GM21576 (cell line): ENCODE results near the gene MRPL34.

Source experiments
- ATAC-seq: cut with Tn5 transposase; IDR thresholded peaks from one replicate; pipeline ENCODE4 v1.9.1; 2021; ENCODE audit warnings: mild to moderate bottlenecking, moderate library complexity; ENCODE audit not compliant: unreplicated experiment

MRPL34 gene

DNA sequence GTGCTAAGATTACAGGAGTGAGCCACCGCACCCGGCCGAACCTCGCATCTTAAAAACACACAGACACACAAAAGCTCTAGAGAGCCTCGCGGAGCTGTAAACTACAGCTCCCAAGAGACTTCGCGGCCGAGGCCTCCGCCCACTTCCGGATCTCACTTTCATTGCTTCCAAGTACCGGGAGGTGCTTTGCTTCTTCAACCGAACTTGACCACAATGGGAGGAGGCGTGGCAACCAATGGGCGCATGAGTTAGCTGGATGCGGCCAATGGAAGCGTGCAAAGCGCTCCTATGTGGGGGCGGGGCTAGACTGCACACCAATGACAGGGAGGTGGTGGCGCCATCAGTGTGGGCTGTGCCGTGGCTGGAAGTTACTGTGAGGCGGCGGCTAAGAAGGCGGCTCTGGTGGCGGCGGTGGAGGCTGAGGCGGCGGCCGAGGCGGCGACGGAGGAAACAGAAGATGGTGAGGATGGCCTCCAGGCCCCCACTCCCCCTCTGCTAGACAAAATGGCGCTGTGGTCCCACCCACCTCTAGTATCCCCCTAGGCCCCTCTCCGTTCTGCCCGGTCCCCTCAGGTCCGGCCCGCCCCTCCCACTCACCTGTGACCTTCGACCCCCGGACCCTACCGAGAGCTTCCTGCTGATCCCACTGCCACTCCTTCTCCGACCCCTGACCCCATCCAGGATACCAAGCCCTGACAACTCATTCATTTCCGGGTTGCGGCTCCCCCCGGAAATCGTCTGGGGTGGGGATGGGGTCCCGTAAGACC, 3.7 kb downstream of the MRPL34 start, which contains the start of gene DDA1:
TSS of gene DDA1 (plus strand) at position 366 of the 767 bp plus-strand sequence. CDS start at position 458, 92 bp downstream.
- ATAC-seq, result peak; percentile 60

DNA sequence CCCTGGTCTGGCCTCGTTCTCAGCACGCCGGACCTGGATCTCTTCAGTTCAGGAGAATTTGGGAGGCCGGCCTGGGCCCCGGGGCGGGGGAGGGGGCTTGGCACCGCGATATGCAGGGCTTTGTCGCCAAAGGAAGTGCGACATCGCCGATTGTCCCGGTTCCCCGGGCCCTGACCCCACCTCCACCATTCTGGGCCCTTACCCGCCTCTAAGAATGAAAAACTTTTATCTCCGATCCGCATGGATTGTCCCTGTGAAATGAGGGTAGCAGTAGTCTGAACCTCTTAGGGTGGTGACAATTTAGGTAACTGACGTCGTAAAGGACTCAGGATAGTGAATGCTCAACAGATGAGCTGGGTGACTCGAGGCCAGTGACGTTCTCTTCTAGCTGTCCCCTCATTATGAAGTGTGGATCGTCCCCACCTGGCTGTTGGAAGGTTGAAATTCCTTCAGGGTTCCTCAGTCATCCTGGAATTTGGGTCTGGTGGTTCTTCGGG, 4.3 kb downstream of the MRPL34 start:
- no peak for ATAC-seq

DNA sequence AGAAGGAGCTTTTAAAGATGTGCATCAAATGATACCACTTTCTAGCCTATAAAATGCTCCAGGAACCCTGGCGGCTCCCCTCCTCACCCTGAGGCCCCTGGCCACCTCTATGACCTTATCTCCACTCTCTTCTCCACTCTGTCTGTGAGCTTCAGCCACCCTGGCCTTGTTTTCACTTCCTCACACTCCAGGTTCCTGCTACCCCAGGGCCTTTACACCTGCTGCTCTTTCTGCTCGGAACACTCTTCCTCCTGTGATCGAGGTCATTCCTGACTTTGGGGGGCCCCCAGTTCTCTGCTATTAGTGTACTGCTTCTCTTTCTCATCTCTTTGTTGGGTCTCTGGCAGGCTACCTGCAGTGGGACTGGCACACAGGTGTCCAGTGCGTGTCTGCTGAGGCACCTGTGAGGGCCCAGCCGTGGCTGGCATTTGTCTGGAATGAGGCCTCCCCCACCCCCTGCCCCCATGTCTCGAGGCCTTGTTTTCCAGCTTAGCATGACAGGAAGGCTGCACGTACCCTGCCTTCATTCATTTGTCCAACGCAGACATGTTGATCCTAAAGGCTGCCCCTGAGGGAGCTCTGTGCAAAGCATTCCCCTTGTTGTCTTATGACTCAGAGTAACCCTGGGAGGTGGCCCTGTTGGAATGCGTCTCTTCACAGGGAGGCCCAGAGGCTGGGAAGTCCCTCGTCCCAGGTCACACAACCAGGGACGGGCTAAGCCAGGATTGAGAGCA, 6.0 kb downstream of the MRPL34 start:
- ATAC-seq, result no peak

DNA sequence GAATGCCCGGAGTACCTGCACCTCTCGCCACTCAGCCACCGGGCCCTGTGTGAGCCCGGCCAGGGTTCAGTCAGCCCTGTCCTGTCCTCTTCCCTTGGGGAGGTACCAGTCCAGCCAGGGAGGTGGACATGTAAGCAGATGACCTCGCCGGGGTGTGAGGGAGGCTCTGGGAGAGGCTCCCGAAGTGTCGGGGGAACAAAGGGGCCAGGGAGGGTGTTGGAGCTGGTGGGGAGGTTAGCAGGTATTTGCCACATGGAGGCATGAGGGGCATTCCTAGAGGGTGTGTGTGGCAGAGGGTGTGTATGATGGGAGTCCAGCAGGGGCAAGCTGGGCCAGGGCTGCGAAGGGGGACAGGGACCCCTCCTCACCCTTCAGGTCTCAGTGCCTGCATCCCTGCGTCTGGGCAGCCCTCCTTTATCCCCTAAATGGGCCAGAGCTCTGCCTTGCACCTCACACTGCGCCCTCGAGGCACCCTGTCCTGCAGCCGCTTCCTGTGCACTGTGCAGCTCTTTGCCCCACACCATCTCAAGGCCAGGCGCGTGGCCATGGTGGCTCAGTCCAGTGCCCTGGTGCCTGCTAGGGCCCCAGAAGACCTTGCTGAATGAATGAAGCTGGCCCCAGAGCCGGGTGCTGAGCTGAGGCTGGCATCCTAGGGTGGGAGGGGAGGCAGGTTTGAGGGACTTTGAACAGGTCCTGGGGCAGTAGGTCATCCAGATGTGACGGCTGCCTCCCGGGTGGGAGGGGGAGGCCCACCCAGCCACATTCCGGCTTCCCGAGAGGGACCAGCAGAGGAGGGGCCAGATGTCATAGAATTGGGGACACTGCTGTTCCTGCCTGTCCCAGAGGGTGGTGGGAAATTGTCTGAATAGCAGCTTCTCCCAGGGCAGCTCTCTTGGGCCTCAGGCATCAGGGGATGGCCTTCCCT, 6.8 kb downstream of the MRPL34 start:
- no peak for ATAC-seq

DNA sequence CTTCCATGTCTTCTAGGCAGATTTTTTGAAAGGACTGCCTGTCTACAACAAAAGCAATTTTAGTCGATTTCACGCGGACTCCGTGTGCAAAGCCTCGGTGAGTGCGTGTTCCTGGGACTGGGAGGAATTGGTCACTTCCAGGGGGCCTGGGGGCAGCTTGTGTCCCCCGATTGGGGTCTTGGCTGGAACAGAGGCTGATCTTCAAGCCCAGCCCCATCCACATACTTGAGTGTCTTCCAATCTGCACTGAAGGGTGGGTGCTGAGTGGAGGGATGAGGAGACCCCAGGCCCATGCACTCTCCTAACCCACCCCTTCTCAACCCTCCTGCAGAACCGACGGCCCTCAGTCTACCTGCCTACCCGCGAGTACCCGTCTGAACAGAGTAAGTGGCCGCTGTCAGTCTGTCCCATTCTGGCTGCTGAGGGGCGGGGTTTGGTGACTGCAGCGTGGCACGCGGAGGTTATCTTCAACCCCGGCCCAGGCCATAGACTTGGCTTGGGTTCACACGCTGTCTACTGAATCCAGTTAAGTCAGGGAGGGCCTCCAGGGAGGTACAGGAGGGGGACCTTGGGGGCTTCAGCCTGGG, 8.4 kb downstream of the MRPL34 start:
- no peak for ATAC-seq

DNA sequence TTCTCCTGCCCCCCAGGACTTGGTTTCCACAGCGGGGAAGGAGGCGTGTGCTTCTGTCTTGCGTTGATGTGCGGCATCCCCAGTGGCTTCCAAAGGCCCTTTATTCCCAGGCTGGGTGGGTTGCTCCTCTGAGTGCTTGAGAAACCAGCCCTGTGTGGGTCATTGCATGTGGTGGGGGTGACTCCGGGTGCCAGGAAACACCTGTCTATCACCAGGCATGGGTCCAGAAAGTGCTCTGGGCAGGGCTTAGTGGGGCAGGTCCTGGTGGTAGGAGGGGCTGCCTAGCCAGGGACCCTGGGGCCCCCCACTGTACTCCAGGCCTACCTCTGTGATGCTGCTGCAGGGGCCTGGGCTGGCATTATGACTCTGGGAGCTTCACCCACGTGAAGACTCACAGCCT, 13.3 kb downstream of the MRPL34 start:
- no peak for ATAC-seq

DNA sequence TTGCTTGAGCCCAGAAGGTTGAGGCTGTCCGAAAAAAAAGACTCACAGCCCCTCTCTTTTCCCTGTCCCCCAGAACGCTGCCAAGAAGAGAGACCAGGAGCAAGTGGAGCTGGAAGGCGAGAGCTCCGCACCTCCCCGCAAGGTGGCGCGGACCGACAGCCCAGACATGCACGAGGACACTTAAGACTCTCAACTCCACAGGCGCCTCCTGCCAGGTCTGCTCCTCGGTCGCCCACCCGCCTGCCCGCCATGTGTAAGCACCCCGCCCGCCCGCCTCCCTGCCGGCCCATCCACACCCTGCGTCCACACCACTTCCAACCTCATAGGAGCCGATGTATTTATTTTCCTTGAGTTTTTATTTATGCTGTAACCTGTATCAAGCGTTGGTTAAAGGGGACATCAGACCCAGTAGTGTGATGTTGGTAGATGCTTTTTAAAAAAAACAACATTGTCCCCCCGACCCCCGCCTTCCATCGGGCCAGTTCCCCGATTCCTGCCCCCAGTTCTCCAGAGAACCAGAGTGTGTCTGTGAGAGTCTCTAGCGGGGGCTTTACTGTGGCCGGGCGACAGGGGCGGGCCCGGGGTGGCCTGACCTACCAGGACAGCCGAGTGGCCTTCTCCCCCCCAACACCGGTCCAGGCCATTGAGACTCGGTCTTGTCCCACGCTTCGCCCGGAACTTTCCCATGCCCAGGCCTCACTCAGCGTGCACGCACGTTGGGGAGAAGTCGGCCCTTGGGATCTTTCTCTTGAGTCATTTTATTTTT, 14.0 kb downstream of the MRPL34 start:
- no peak for ATAC-seq

DNA sequence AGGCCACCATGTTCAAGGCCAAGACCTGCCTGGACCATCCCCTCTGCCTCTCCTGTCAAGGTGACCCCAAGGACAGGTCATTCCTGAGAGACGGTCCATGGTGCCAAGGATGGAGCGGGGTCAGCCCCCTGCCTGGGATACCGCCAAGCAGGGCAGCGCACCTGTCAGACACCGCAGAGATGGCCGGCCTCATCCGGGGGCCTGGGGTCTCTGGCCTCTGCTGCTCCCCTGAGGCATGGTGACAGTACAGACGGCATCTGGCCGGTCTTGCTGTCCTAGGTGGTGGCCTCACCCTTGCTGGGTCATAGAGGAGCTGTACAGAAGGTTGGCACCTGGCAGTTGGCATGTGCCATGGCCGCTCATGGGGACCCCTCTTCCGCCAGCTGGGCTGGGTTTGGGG, 14.8 kb downstream of the MRPL34 start:
- no peak for ATAC-seq

DNA sequence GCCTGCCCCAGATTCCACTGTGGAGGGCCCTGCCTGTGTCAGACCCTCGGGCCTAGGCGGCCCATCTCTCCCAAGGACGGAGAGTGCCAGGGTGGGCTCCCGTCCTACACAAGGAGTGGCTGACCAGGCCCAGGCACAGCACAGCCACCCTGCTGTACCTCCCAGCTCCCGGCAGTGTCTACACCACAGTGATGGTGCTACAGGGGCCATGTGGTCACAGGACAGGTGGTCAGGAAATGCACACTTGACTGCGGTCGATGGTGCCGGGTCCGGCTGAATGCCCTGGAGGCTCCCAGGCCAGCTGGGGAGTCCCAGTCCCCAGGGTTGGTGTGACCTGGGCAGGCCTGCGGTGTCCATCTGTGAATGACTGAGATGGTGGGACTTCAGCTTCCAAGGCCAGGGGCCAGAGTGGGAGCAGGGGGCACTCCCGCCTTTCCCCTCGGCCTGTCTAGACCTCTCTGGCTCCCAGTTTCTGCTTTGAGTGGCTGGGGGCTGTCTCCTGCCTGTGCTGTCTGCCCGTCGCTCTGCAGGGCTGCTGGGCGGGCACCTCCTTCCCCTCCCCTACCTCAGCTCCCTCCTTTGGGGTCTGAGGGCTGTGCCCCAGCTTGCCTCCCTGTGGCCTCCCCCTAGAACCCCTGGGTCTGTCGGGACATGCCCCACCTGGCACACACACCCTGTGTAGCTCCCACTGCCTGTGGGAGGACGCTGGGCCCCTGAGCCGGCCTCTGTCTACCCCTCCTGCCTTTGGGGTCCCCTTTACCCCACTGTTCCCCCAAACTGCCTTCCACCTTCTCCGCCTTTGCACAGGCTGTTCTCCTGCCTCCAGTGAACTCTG, 16.2 kb downstream of the MRPL34 start:
- no peak for ATAC-seq

DNA sequence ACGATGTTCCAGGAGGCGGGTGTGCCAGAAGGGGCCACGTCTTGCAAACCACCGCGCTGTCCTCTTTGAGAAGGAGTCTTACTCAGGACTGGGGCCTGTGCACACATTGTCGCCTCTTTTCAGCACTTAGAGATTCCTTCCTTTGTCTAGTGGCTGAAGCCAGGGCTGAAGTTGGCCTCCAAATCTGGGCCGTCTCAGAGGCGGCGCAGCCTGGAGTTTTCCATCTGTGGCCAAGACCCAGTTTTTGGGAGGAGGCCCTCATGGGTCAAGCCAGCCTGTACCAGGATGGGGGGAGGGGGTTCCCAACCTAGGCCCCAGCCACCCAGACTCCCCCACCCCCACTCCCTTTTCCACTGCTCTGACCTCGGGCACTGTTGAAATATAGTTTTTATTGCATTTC, 17.2 kb downstream of the MRPL34 start:
- ATAC-seq, result no peak

DNA sequence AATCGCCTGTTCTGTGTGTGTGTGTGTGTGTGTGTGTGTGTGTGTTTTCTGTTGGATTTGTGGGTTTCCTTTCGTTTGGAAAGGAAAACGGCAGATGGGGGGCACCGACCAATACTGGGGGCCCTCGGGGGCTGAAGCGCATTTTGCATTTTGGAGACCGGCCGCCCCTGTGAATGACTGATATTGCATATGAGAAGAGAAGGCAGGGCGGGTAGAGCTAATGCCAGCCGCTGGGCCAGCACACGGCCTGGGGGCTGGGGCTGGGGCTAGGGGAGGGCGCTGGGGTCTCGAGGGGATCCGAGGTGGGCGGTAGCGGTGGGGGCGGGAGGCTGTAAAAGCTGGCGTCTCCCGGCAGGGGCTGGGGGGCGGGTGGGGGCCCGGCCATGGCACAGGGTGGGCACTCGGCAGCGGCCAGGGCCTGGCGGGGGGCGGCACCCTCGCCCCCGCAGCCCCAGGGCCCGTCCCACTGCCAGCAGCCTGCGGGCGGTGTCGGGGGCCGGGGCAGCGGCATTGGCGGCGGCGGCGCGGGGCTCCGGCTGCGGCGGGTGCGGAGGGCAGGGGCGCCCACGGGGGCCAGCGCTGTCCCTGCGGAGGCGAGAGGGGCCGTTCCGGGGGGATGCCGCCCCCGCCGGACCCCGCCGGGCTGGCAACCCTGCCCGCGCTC, 17.8 kb downstream of the MRPL34 start:
- ATAC-seq, result no peak

DNA sequence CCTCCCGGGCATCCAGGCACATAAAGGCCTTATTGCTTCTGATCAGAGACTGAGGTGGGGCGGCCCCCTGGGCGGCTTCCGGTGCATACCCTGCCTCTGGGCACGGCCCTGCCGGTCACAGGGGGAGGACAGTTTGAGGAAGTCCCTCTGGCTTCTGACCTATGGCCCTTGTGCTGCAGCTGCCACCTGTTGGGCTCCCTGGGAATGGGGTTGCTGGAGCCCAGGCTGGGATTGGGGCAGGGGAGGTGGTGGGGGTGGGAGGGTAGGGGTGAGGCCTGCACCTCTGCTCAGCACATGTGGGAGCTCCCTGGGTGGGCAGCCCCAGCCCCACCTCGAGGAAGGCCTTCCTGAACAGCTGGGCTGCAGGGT, 18.3 kb downstream of the MRPL34 start:
- no peak for ATAC-seq

DNA sequence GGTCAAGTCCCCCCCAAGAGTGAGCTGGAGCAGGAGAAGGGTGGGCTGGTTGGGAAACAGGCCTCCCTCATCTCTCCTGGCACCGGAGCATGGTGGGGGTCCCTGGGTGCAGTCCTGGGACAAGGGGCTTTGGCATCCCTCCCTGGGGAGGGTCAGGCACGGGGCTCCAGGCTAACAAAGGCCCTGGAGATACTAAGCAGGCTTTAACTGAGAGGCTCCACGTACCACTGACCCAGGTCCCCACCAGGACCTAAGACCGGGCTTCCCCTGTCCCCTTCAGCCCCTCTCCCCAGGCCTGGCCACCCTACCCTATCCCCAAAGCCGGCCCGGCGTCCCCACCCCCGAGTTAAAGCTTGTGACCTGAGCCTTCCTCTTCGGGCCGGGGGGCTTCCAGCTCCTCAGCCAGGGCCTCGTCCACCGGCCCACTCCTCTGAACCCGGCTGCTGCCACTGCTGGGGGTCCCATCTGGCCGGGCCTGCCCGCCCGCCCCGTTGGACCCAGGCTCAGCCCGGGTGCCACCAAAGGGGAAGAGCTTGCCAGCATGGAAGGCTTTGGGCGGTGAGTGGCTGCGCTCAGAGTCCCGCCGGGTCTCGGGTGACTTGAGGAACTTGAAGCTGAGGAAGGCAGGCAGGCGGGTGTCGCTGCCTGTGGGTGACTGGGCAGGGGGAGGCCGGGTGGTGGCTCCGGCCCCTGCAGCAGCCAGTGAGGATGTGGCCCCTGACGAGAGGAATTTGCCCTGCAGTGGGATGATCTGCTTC, 18.9 kb downstream of the MRPL34 start:
- no peak for ATAC-seq

DNA sequence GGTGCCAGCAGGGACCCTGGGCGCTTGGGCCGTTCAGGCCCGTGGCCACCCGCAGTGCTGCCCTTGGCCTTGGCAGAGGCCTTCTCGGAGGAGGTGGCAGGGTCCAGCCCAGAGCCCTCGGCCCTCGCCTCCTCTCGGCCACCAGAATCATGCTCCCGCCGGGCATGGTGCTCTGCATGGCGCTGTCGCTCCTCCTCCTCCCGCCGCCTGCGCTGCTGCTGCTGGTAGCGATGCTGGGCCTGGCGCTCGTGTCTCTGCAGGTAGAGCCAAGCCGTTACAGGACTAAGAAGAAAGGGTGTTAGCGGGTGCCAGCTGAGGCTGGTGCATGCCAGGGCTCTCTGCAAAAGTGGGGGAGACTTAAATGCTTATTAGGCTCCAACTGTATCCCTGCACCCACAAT, 19.5 kb downstream of the MRPL34 start:
- ATAC-seq, result no peak

DNA sequence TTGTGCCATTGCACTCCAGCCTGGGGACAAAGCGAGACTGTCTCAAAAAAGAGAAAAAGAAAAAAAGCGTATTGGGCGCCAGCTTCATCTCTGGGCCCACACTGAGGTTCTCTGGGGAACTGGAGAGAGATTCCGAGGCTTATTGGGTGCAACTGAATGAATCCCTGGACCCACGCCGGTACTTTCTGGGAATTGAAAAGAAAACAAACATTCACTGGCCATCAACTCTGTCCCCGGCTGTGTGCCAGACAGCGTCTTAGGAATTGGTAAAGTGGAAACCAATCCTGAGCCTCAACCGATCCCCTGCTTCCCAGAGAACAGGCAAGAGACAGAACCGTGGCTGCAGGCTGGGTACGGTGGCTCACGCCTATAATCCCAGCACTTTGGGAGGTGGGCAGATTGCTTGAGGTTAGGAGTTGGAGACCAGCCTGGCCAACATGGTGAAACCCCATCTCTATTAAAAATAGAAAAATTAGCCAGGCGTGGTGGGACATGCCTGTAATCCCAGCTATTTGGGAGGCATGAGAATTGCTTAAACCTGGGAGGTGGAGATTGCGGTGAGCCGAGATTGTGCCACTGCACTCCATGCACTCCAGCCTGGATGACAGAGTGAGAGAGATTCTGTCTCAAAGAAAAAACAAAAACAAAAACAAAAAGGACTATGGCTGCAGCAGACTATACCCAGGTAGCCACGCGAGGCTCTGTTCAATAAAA, 20.4 kb downstream of the MRPL34 start:
- no peak for ATAC-seq

DNA sequence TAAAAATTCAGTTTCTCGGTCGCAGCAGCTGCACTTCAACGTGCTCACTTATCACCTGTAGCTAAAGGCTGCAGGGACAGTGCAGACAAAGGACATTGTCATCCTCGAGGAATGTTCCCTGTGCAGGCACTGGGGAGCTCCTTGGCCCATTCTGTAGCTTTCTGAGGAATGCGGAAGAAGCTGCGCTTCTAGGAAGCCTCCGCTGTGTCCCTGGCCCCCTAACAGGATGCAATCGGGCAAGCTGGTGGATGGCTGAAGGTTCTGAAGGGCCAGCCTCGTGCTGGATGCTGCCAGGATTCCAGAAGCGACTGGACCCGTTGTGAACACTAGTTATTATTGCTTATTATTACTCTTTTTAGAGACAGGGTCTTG, 20.9 kb downstream of the MRPL34 start:
- ATAC-seq, result no peak

DNA sequence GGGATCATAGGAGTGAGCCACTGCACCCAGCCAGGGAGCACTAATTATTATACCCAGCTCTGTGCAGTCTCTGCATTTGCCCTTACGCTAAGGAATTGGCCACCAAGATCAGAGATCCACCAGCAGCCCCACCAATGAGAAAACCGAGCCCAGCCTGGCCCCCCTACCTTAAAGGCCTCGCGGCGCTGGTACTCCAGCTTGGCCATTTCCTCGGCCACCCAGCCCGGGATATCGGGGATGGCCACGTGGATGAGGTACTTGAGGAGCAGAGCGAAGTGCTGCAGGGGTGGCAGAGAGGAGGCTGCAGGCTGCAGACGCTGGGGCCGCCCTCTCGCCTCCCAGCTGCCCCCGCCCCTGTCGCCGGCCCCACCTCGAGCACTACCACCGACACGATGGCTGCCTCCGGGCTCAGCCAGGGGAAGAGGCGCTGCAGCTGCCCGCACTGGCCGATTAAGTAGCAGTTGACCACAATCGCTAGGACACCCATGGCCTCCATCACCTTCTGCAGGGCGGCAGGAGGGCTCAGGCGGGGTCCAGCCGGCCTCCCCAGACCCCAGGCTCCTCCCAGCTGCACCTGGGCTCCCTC, 21.5 kb downstream of the MRPL34 start:
- ATAC-seq, result no peak
